ENCODE data around the gene TMPRSS4. TPM values are rescaled to one million over a fixed set of nuclear protein-coding genes. Genes with fewer than 3 reads are reported as not detected.

Gene TMPRSS4
- total and polyA plus RNA-seq, 2 experiments from 2014 or later: not detected

- H3K79me2 ChIP-seq (ENCODE audit: insufficient read depth): no peaks in the 10 kb centered on the region
- no peaks in the 10 kb centered on the region for H4K20me1 ChIP-seq (ENCODE audit: insufficient read depth)
- H3K4me1 ChIP-seq (ENCODE audit: insufficient read depth): no peaks in the 10 kb centered on the region
- no peaks in the 10 kb centered on the region for H3K9me2 ChIP-seq (ENCODE audit: insufficient read depth)
- H3K9me3 ChIP-seq (ENCODE audit: low read depth): no peaks in the 10 kb centered on the region
- H3K4me3 ChIP-seq: no peak overlapping the region
- H3F3A ChIP-seq (ENCODE audit: insufficient read depth): no peaks in the 10 kb centered on the region
- DNase-seq: no peak
- H3K36me3 ChIP-seq (ENCODE audit: low read depth): no peaks in the 10 kb centered on the region
- H3K4me2 ChIP-seq (ENCODE audit: unreplicated experiment): no peak overlapping the region
- H2AFZ ChIP-seq: no peak overlapping the region
- H3K27ac ChIP-seq: no peak overlapping the region
- H3K27me3 ChIP-seq (replicated peaks; ENCODE audit: insufficient read depth): peaks cover 19% of the 10 kb centered on the region
- WGBS, 2 experiments (ENCODE audit: low coverage in 1 of 2, low lambda C conversion rate in 2 of 2, missing lambda C conversion rate in 2 of 2): 35 to 50% methylated on average over 2 of the region's 2 CpGs
- in situ Hi-C loops (cut with MboI): no loop called here
- TF ChIP-seq EZH2phosphoT487 (IDR thresholded peaks at IDR 0.05; ENCODE audit: insufficient read depth, low read depth) (no peak), EZH2 (IDR thresholded peaks at IDR 0.05; ENCODE audit: insufficient read depth, poor library complexity, severe bottlenecking) (no peak)
- no peak overlapping the region for H3K9ac ChIP-seq
These were observed 90.4 kb downstream of the TMPRSS4 start for GRCh38 chr11:118167253-118167652.

DNA sequence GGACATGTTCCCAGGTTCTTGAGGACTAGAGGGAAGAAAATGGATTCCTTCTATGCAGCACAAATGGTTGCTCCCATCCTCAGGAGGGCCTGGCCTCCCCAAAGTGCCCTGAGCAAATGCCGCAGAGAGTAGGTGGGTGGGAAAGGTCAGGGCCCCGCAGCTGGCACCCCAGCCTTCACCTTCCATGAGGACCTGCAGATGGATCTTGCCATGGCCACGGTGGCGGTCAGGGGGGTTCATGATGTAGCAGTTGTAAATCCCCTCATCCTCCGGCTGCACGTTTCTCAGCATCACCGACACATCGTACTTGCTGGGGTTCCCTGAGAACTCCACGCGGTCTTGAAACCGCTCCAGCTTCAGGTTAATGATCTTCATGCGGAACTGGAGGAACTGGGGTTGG is 91.0 kb downstream of the TMPRSS4 start:
- Histone ChIP-seq H3K9me3 (ENCODE audit: low read depth) (no peaks in the 10 kb centered on the region), H3K36me3 (ENCODE audit: low read depth) (no peaks in the 10 kb centered on the region)

GRCh38 chr11:118168316-118168715 is 91.4 kb downstream of the TMPRSS4 start:
- Histone ChIP-seq H3K27me3 (replicated peaks; ENCODE audit: insufficient read depth) (peaks cover 17% of the 10 kb centered on the region), H3K79me2 (ENCODE audit: insufficient read depth) (no peaks in the 10 kb centered on the region), H3K4me1 (ENCODE audit: insufficient read depth) (no peaks in the 10 kb centered on the region), H3K4me2 (ENCODE audit: unreplicated experiment) (no peak overlapping the region), H3K9me2 (ENCODE audit: insufficient read depth) (no peaks in the 10 kb centered on the region), H3K4me3 (no peak overlapping the region), H4K20me1 (ENCODE audit: insufficient read depth) (no peaks in the 10 kb centered on the region), H3F3A (ENCODE audit: insufficient read depth) (no peaks in the 10 kb centered on the region), H3K27ac (no peak overlapping the region), H3K9me3 (ENCODE audit: low read depth) (no peaks in the 10 kb centered on the region), H3K36me3 (ENCODE audit: low read depth) (no peaks in the 10 kb centered on the region), H3K9ac (no peak overlapping the region), H2AFZ (no peak overlapping the region)
- no peak for DNase-seq
- 55 to 63% methylated on average over 8 of the region's 8 CpGs for WGBS, 2 experiments (ENCODE audit: low coverage in 1 of 2, low lambda C conversion rate in 2 of 2, missing lambda C conversion rate in 2 of 2)
- TF ChIP-seq EZH2 (IDR thresholded peaks at IDR 0.05; ENCODE audit: insufficient read depth, poor library complexity, severe bottlenecking) (no peak), EZH2phosphoT487 (IDR thresholded peaks at IDR 0.05; ENCODE audit: insufficient read depth, low read depth) (no peak)
- in situ Hi-C loops (cut with MboI): no loop called here

More for the DNA sequence above, 91.0 kb downstream of the TMPRSS4 start:
- no peak overlapping the region for H3K27ac ChIP-seq
- no peak overlapping the region for H3K9ac ChIP-seq
- no peak overlapping the region for H3K4me2 ChIP-seq (ENCODE audit: unreplicated experiment)
- no peaks in the 10 kb centered on the region for H4K20me1 ChIP-seq (ENCODE audit: insufficient read depth)
- peaks cover 19% of the 10 kb centered on the region for H3K27me3 ChIP-seq (replicated peaks; ENCODE audit: insufficient read depth)
- 70 to 73% methylated on average over 12 of the region's 12 CpGs for WGBS, 2 experiments (ENCODE audit: low coverage in 1 of 2, low lambda C conversion rate in 2 of 2, missing lambda C conversion rate in 2 of 2)
- no peaks in the 10 kb centered on the region for H3F3A ChIP-seq (ENCODE audit: insufficient read depth)
- TF ChIP-seq EZH2 (IDR thresholded peaks at IDR 0.05; ENCODE audit: insufficient read depth, poor library complexity, severe bottlenecking): no peak
- TF ChIP-seq EZH2phosphoT487 (IDR thresholded peaks at IDR 0.05; ENCODE audit: insufficient read depth, low read depth): no peak
- H3K4me3 ChIP-seq: no peak overlapping the region
- in situ Hi-C loops (cut with MboI): no loop called here
- H3K79me2 ChIP-seq (ENCODE audit: insufficient read depth): no peaks in the 10 kb centered on the region
- no peaks in the 10 kb centered on the region for H3K9me2 ChIP-seq (ENCODE audit: insufficient read depth)
- H3K4me1 ChIP-seq (ENCODE audit: insufficient read depth): no peaks in the 10 kb centered on the region
- no peak overlapping the region for H2AFZ ChIP-seq
- DNase-seq: no peak

GRCh38 chr11:118168751-118169150 is 91.9 kb downstream of the TMPRSS4 start:
- H2AFZ ChIP-seq: no peak overlapping the region
- no peak for DNase-seq
- TF ChIP-seq EZH2phosphoT487 (IDR thresholded peaks at IDR 0.05; ENCODE audit: insufficient read depth, low read depth) (no peak), EZH2 (IDR thresholded peaks at IDR 0.05; ENCODE audit: insufficient read depth, poor library complexity, severe bottlenecking) (no peak)
- no peaks in the 10 kb centered on the region for H3F3A ChIP-seq (ENCODE audit: insufficient read depth)
- H3K79me2 ChIP-seq (ENCODE audit: insufficient read depth): no peaks in the 10 kb centered on the region
- H3K4me1 ChIP-seq (ENCODE audit: insufficient read depth): no peaks in the 10 kb centered on the region
- in situ Hi-C loops (cut with MboI): no loop called here
- 50 to 56% methylated on average over 3 of the region's 3 CpGs for WGBS, 2 experiments (ENCODE audit: low coverage in 1 of 2, low lambda C conversion rate in 2 of 2, missing lambda C conversion rate in 2 of 2)
- H3K27ac ChIP-seq: no peak overlapping the region
- H3K36me3 ChIP-seq (ENCODE audit: low read depth): no peaks in the 10 kb centered on the region
- no peaks in the 10 kb centered on the region for H3K9me3 ChIP-seq (ENCODE audit: low read depth)
- no peak overlapping the region for H3K4me3 ChIP-seq
- no peak overlapping the region for H3K9ac ChIP-seq
- no peaks in the 10 kb centered on the region for H4K20me1 ChIP-seq (ENCODE audit: insufficient read depth)
- H3K27me3 ChIP-seq (replicated peaks; ENCODE audit: insufficient read depth): peaks cover 14% of the 10 kb centered on the region; the same call in 1 of the 2 replicates
- no peak overlapping the region for H3K4me2 ChIP-seq (ENCODE audit: unreplicated experiment)
- H3K9me2 ChIP-seq (ENCODE audit: insufficient read depth): no peaks in the 10 kb centered on the region
